H9 (cell line): ENCODE results near the gene SPOCK3. TPM values are rescaled to one million over a fixed set of nuclear protein-coding genes. Genes with fewer than 3 reads are reported as not detected.

Experiments
- DNase-seq: peaks from one replicate; pipeline ENCODE4 v3.0.0-alpha.2; 2017
- H2AFZ ChIP-seq: one replicate; pipeline ENCODE4 v1.6.1; 2013; ENCODE audit warnings: mild to moderate bottlenecking, low read length, control low read depth, moderate library complexity
- H2AK5ac ChIP-seq: 2 replicates; pipeline ENCODE4 v1.6.1; 2013; ENCODE audit warnings: low read length, control low read depth, mixed read lengths; ENCODE audit not compliant: insufficient read length
- H2BK120ac ChIP-seq: one replicate; pipeline ENCODE4 v1.6.1; 2013; ENCODE audit warnings: low read depth, mild to moderate bottlenecking, low read length, control low read depth, inconsistent platforms; ENCODE audit not compliant: poor library complexity, severe bottlenecking
- H2BK12ac ChIP-seq: 2 replicates; pipeline ENCODE4 v1.6.1; 2013; ENCODE audit warnings: low read length, control low read depth, mixed read lengths, low read depth; ENCODE audit not compliant: insufficient read length
- H2BK15ac ChIP-seq: 2 replicates; pipeline ENCODE4 v1.6.1; 2013; ENCODE audit warnings: low read depth, low read length, control low read depth
- H2BK20ac ChIP-seq: one replicate; pipeline ENCODE4 v1.6.1; 2013; ENCODE audit warnings: low read depth, mild to moderate bottlenecking, low read length, control low read depth, inconsistent platforms; ENCODE audit not compliant: poor library complexity, severe bottlenecking
- H2BK5ac ChIP-seq: 2 replicates; pipeline ENCODE4 v1.6.1; 2013; ENCODE audit warnings: low read length, control low read depth, mixed read lengths; ENCODE audit not compliant: insufficient read length
- H3K14ac ChIP-seq: 2 replicates; pipeline ENCODE4 v1.6.1; 2013; ENCODE audit warnings: low read length, control low read depth; ENCODE audit not compliant: insufficient read depth
- H3K18ac ChIP-seq: 2 replicates; pipeline ENCODE4 v1.6.1; 2013; ENCODE audit warnings: low read depth, mild to moderate bottlenecking, mixed read lengths, low read length, control low read depth; ENCODE audit not compliant: insufficient read length
- H3K23ac ChIP-seq: 2 replicates; pipeline ENCODE4 v1.6.1; 2013; ENCODE audit warnings: low read length, control low read depth, mixed read lengths, low read depth; ENCODE audit not compliant: insufficient read length
- H3K23me2 ChIP-seq: 2 replicates; pipeline ENCODE4 v1.6.1; 2013; ENCODE audit warnings: low read depth, mild to moderate bottlenecking, mixed read lengths, low read length, control low read depth; ENCODE audit not compliant: insufficient read length, poor library complexity, severe bottlenecking
- H3K27ac ChIP-seq: 2 replicates; pipeline ENCODE4 v1.5.1; 2013; ENCODE audit warnings: low read length, control low read depth, mixed read lengths, low read depth; ENCODE audit not compliant: insufficient read length
- H3K27me3 ChIP-seq: 2 replicates; pipeline ENCODE4 v1.6.1; 2013; ENCODE audit warnings: low read length, control low read depth, inconsistent platforms; ENCODE audit not compliant: insufficient read depth
- H3K4ac ChIP-seq: 2 replicates; pipeline ENCODE4 v1.6.1; 2013; ENCODE audit warnings: low read depth, mild to moderate bottlenecking, control low read depth, inconsistent platforms, low read length, moderate library complexity
- H3K4me1 ChIP-seq: 2 replicates; pipeline ENCODE4 v1.6.1; 2013; ENCODE audit warnings: low read length, control low read depth, inconsistent platforms; ENCODE audit not compliant: insufficient read depth
- H3K4me2 ChIP-seq: 2 replicates; pipeline ENCODE4 v1.6.1; 2013; ENCODE audit warnings: low read length, control low read depth, mixed read lengths; ENCODE audit not compliant: insufficient read length, insufficient read depth
- H3K56ac ChIP-seq: 2 replicates; pipeline ENCODE4 v1.6.1; 2013; ENCODE audit warnings: low read depth, mild to moderate bottlenecking, mixed read lengths, low read length, control low read depth; ENCODE audit not compliant: insufficient read length
- H3K79me1 ChIP-seq: 2 replicates; pipeline ENCODE4 v1.6.1; 2013; ENCODE audit warnings: low read depth, mild to moderate bottlenecking, moderate library complexity, low read length, control low read depth, inconsistent platforms; ENCODE audit not compliant: insufficient read depth, poor library complexity, severe bottlenecking
- H3K79me2 ChIP-seq: 2 replicates; pipeline ENCODE4 v1.6.1; 2013; ENCODE audit warnings: low read length, control low read depth, inconsistent platforms; ENCODE audit not compliant: insufficient read depth
- H3K9ac ChIP-seq: 2 replicates; pipeline ENCODE4 v1.6.1; 2013; ENCODE audit warnings: low read length, control low read depth, mixed read lengths; ENCODE audit not compliant: insufficient read length; ENCODE audit errors: extremely low read depth
- H3K9me3 ChIP-seq: one replicate; pipeline ENCODE4 v1.6.1; 2013; ENCODE audit warnings: low read depth, low read length, inconsistent platforms; ENCODE audit not compliant: control insufficient read depth
- H3T11ph ChIP-seq: one replicate; pipeline ENCODE4 v1.6.1; 2013; ENCODE audit warnings: mild to moderate bottlenecking, low read length, control low read depth, inconsistent platforms
- H4K20me1 ChIP-seq: one replicate; pipeline ENCODE4 v1.6.1; 2013; ENCODE audit not compliant: control insufficient read depth, insufficient read length, insufficient read depth
- H4K5ac ChIP-seq: 2 replicates; pipeline ENCODE4 v1.6.1; 2013; ENCODE audit warnings: low read depth, mild to moderate bottlenecking, mixed read lengths, low read length, control low read depth; ENCODE audit not compliant: insufficient read length
- H4K8ac ChIP-seq: replicated peaks from 2 replicates; pipeline ENCODE4 v1.6.1; 2013; ENCODE audit warnings: low read length, control low read depth, mixed read lengths, low read depth; ENCODE audit not compliant: insufficient read length
- H4K91ac ChIP-seq: 2 replicates; pipeline ENCODE4 v1.6.1; 2013; ENCODE audit warnings: low read depth, mild to moderate bottlenecking, moderate library complexity, mixed read lengths, low read length, control low read depth; ENCODE audit not compliant: insufficient read length
- H3K27ac Mint-ChIP-seq, 3 experiments: 2 replicates in 2 of 3; 3 replicates in 1 of 3; pipeline ENCODE4 v1.8.0; 2020 to 2021; ENCODE audit warnings: mixed read lengths in 3 of 3, mild to moderate bottlenecking in 1 of 3, moderate library complexity in 1 of 3
- H3K27me3 Mint-ChIP-seq: 2 replicates; pipeline ENCODE4 v1.8.0; 2021; ENCODE audit warnings: low read depth, mild to moderate bottlenecking, moderate library complexity, mixed read lengths
- H3K36me3 Mint-ChIP-seq, 3 experiments: 2 replicates in 2 of 3; 3 replicates in 1 of 3; pipeline ENCODE4 v1.8.0; 2020 to 2021; ENCODE audit warnings: low read depth in 3 of 3, mixed read lengths in 3 of 3; ENCODE audit not compliant: insufficient read depth in 1 of 3
- H3K4me1 Mint-ChIP-seq, 2 experiments: 2 replicates each; pipeline ENCODE4 v1.8.0; 2020; ENCODE audit warnings: mixed read lengths in 2 of 2
- H3K4me3 Mint-ChIP-seq, 2 experiments: 2 replicates in 1 of 2; 3 replicates in 1 of 2; pipeline ENCODE4 v1.8.0; 2020 to 2021; ENCODE audit warnings: mild to moderate bottlenecking in 2 of 2, mixed read lengths in 2 of 2, moderate library complexity in 1 of 2
- H3K9me3 Mint-ChIP-seq, 2 experiments: 2 replicates in 1 of 2; 3 replicates in 1 of 2; pipeline ENCODE4 v1.8.0; 2020; ENCODE audit warnings: mild to moderate bottlenecking in 2 of 2, mixed read lengths in 2 of 2, moderate library complexity in 1 of 2
- CTCF ChIP-seq: fragments of 200-600 bp; sonication (generic); conservative IDR thresholded peaks from 3 replicates; pipeline ENCODE4 v1.8.0; 2021; ENCODE audit warnings: antibody characterized with exemption, mild to moderate bottlenecking
- total RNA-seq: library from RNA; stranded (reverse); gene quantifications from 2 replicates; pipeline ENCODE4 v1.2.1, GENCODE V29; 2021

SPOCK3 gene
- total RNA-seq, 1 experiment from 2014 or later, result 0.28 TPM

- H3K36me3 Mint-ChIP-seq, result no peaks in the 10 kb centered on the region
- no peaks in the 10 kb centered on the region for H3K9me3 Mint-ChIP-seq
- H3K27me3 Mint-ChIP-seq, result no peaks in the 10 kb centered on the region; the same call in 1 of the 2 replicates
- no peaks in the 10 kb centered on the region for H3K4me1 ChIP-seq
- no peak overlapping the region for H2BK15ac ChIP-seq
- no peak overlapping the region for H3T11ph ChIP-seq
- no peak for TF ChIP-seq CTCF
- H4K8ac ChIP-seq, result no peak overlapping the region
- H2BK120ac ChIP-seq, result no peak overlapping the region
- no peaks in the 10 kb centered on the region for H3K9me3 ChIP-seq
- H3K23ac ChIP-seq, result no peak overlapping the region
- no peaks in the 10 kb centered on the region for H3K27me3 ChIP-seq
- no peaks in the 10 kb centered on the region for H3K79me2 ChIP-seq
- no peak overlapping the region for H3K14ac ChIP-seq
- H3K23me2 ChIP-seq, result no peaks in the 10 kb centered on the region
- H4K20me1 ChIP-seq, result no peaks in the 10 kb centered on the region
- H3K4ac ChIP-seq, result no peak overlapping the region
- H2BK5ac ChIP-seq, result no peak overlapping the region
- H3K4me2 ChIP-seq, result no peak overlapping the region
- no peak overlapping the region for H2AK5ac ChIP-seq
- no peak overlapping the region for H3K9ac ChIP-seq
- no peak overlapping the region for H3K4me3 Mint-ChIP-seq
- H3K4me1 Mint-ChIP-seq, result no peaks in the 10 kb centered on the region
- H4K91ac ChIP-seq, result no peak overlapping the region
- H3K79me1 ChIP-seq, result no peaks in the 10 kb centered on the region
- no peak overlapping the region for H2BK12ac ChIP-seq
- no peak overlapping the region for H2AFZ ChIP-seq
- no peak overlapping the region for H3K27ac ChIP-seq
- H3K56ac ChIP-seq, result no peak overlapping the region
- H3K18ac ChIP-seq, result no peak overlapping the region
- DNase-seq, result no peak
- H3K27ac Mint-ChIP-seq, result no peak overlapping the region
- no peak overlapping the region for H2BK20ac ChIP-seq
- no peak overlapping the region for H4K5ac ChIP-seq
These were observed 219.3 kb downstream of the SPOCK3 start for GRCh38 chr4:167014944-167015343.
